Endodermal cell (in vitro differentiated cells): ENCODE results near the gene GPR32. TPM values are rescaled to one million over a fixed set of nuclear protein-coding genes. Genes with fewer than 3 reads are reported as not detected.

Experiments
- DNase-seq: peaks from one replicate; pipeline ENCODE4 v3.0.0-alpha.2; 2017
- H3K27ac ChIP-seq: 2 replicates; pipeline ENCODE4 v1.5.1; 2013; ENCODE audit warnings: mild to moderate bottlenecking, low read depth, low read length, moderate library complexity
- H3K27me3 ChIP-seq: 2 replicates; pipeline ENCODE4 v1.6.1; 2013; ENCODE audit warnings: mild to moderate bottlenecking, low read length, moderate library complexity; ENCODE audit not compliant: insufficient read depth, control insufficient read depth, poor library complexity, severe bottlenecking
- H3K36me3 ChIP-seq: 2 replicates; pipeline ENCODE4 v1.7.0; 2013; ENCODE audit warnings: mild to moderate bottlenecking, low read length, moderate library complexity; ENCODE audit not compliant: control insufficient read depth, insufficient read depth
- H3K4me1 ChIP-seq: one replicate; pipeline ENCODE4 v1.7.0; 2013; ENCODE audit warnings: low read length; ENCODE audit not compliant: control insufficient read depth, insufficient read depth
- H3K4me3 ChIP-seq: 2 replicates; pipeline ENCODE4 v1.5.1; 2013; ENCODE audit warnings: mild to moderate bottlenecking, low read length, moderate library complexity
- H3K9ac ChIP-seq: 2 replicates; pipeline ENCODE4 v1.6.1; 2013; ENCODE audit warnings: mild to moderate bottlenecking, low read length, moderate library complexity; ENCODE audit not compliant: poor library complexity, severe bottlenecking; ENCODE audit errors: extremely low read depth
- H3K9me3 ChIP-seq: 2 replicates; pipeline ENCODE4 v1.6.1; 2013; ENCODE audit warnings: mild to moderate bottlenecking, low read length, moderate library complexity; ENCODE audit not compliant: control insufficient read depth
- H3K27ac Mint-ChIP-seq: 2 replicates; pipeline ENCODE4 v1.8.0; 2020; ENCODE audit warnings: mixed read lengths
- H3K27me3 Mint-ChIP-seq: 2 replicates; pipeline ENCODE4 v1.8.0; 2021; ENCODE audit warnings: mild to moderate bottlenecking, mixed read lengths; ENCODE audit not compliant: insufficient read depth
- H3K36me3 Mint-ChIP-seq: 2 replicates; pipeline ENCODE4 v1.8.0; 2020; ENCODE audit warnings: low read depth, mixed read lengths
- H3K4me1 Mint-ChIP-seq: 2 replicates; pipeline ENCODE4 v1.8.0; 2020; ENCODE audit warnings: mixed read lengths
- H3K4me3 Mint-ChIP-seq: 2 replicates; pipeline ENCODE4 v1.8.0; 2020; ENCODE audit warnings: mild to moderate bottlenecking, moderate library complexity, mixed read lengths
- H3K9me3 Mint-ChIP-seq: 2 replicates; pipeline ENCODE4 v1.8.0; 2020; ENCODE audit warnings: mild to moderate bottlenecking, mixed read lengths
- CTCF ChIP-seq: fragments of 200-600 bp; sonication (generic); conservative IDR thresholded peaks from 2 replicates; pipeline ENCODE4 v1.5.0; 2021; ENCODE audit warnings: antibody characterized with exemption, mild to moderate bottlenecking
- WGBS, 2 experiments: methylation state at CpG; one replicate each; pipeline versions ENCODE4 v1.1.5 to v1.1.7; 2013; ENCODE audit warnings: missing lambda C conversion rate in 2 of 2, mixed read lengths in 1 of 2; ENCODE audit not compliant: insufficient coverage in 1 of 2, insufficient read length in 1 of 2; 5-methylcytosine and 5-hydroxymethylcytosine counted together
- total RNA-seq, 2 donors: library from RNA; stranded (reverse); fragmentation: NEBNext Ultra II Directional in 1 of 2; extraction: Animal tissue kit (Norgen Biotek cat#: 25700) in 1 of 2; gene quantifications; 2 replicates in 1 of 2; 3 replicates in 1 of 2; pipeline ENCODE4 v1.2.1, GENCODE V29; 2021

The GPR32 gene
- total RNA-seq, 2 donors from 2014 or later, result not detected

DNA sequence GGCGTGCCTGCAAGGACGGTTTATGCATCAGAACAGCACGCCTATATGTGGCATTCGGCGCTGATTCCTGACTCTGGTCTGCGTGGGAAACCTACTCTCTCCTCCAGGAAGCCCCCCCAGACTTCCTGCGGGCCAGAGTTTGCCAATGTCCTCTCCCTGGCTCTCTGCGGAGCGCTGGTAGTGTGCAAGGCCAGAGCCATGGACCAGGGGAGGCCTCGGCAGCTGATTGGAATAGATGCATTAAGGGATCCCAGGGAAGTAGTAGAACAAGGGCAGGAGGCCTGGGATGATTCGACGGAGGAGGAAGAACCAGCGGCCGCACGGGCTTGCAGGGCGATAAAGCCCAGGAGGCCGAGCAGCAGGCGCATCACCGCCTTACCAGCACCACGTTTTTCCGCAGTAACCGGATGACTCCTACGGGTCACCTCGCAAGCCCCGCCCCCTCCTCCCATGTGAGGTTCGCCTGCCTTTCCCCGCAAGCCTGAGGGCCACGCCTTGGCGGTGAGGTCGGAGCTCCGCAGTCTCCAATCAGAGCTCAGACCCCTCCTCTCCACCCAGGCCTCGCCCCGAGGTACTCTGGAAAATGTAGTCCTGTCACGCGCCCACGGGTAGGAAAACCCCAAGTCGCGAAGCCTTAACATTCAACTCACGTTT is 42.1 kb upstream of the GPR32 start:
- no peak for TF ChIP-seq CTCF
- Histone ChIP-seq H3K27me3 (peaks cover 9% of the 10 kb centered on the region), H3K27ac (peak overlapping the region; percentile 16), H3K4me1 (no peaks in the 10 kb centered on the region), H3K9ac (no peak overlapping the region), H3K36me3 (no peaks in the 10 kb centered on the region), H3K4me3 (no peak overlapping the region), H3K9me3 (peaks cover 7% of the 10 kb centered on the region)
- Mint-ChIP-seq H3K4me1 (peaks cover 5% of the 10 kb centered on the region), H3K27ac (peak overlapping the region; percentile 93), H3K4me3 (peak overlapping the region; percentile 42), H3K36me3 (no peaks in the 10 kb centered on the region), H3K27me3 (peaks cover 39% of the 10 kb centered on the region), H3K9me3 (peaks cover 1% of the 10 kb centered on the region)
- 28 to 51% methylated on average over 19 to 39 of the region's 39 CpGs for WGBS, 2 experiments
- peak; percentile 99 for DNase-seq

DNA sequence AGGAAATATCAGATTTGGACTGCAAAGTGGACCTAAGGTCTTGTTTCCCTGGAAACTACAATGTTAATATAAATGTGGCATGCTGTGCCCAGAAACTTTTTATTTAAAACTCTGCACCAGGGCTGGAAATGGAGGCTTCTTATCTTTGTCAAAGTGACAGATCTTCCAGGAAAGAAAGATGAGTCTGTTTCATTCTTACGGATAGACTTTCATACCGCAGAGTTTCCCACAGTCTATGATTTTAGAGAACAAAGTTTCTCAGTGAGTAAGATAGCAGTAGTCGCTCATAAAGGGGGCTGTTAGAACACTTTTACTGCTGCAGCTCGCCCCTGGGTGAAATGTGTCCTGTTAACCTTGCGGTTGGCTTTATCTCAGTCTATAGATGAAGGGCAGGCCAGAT is 40.4 kb upstream of the GPR32 start:
- Histone ChIP-seq H3K36me3 (no peaks in the 10 kb centered on the region), H3K9ac (no peak overlapping the region), H3K27me3 (no peaks in the 10 kb centered on the region), H3K4me3 (no peak overlapping the region), H3K9me3 (peaks cover 7% of the 10 kb centered on the region), H3K27ac (no peak overlapping the region), H3K4me1 (no peaks in the 10 kb centered on the region)
- H3K4me3 Mint-ChIP-seq, result no peak overlapping the region
- H3K36me3 Mint-ChIP-seq, result no peaks in the 10 kb centered on the region
- H3K27ac Mint-ChIP-seq, result no peak overlapping the region
- WGBS, 2 experiments, result 80% methylated on average over 4 to 5 of the region's 5 CpGs
- peaks cover 1% of the 10 kb centered on the region for H3K4me1 Mint-ChIP-seq
- DNase-seq, result no peak
- peaks cover 1% of the 10 kb centered on the region for H3K9me3 Mint-ChIP-seq
- H3K27me3 Mint-ChIP-seq, result peaks cover 40% of the 10 kb centered on the region
- TF ChIP-seq CTCF, result no peak

DNA sequence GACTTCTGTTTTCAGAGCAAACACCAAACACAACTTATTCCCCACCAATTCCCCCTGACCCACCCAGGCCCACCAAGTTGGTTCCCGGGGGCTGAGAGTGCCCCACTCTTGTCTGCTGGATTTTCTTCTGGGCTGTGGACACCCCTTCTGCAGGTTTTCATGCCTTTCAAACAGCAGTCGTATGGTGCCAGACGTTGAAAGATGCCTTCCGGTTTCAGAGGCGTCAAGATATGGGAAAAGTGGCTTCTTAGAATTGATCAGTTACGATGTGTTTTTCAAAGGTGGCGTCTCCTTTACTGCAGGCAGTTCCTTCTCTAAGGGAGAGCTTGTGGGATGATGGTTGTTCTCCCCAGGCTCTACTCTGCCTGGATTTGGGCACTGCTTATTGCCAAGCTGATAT is 34.4 kb upstream of the GPR32 start:
- Histone ChIP-seq H3K36me3 (no peaks in the 10 kb centered on the region), H3K9me3 (peaks cover 7% of the 10 kb centered on the region), H3K4me3 (no peak overlapping the region), H3K27ac (no peak overlapping the region), H3K4me1 (no peaks in the 10 kb centered on the region), H3K27me3 (no peaks in the 10 kb centered on the region), H3K9ac (no peak overlapping the region)
- peaks cover 2% of the 10 kb centered on the region for H3K4me1 Mint-ChIP-seq
- no peaks in the 10 kb centered on the region for H3K36me3 Mint-ChIP-seq
- 86 to 97% methylated on average over 5 to 7 of the region's 7 CpGs for WGBS, 2 experiments
- DNase-seq, result no peak
- H3K27me3 Mint-ChIP-seq, result peaks cover 58% of the 10 kb centered on the region
- no peak overlapping the region for H3K27ac Mint-ChIP-seq
- no peak overlapping the region for H3K4me3 Mint-ChIP-seq
- no peaks in the 10 kb centered on the region for H3K9me3 Mint-ChIP-seq
- TF ChIP-seq CTCF, result no peak
